HEK293 (cell line): ENCODE measurements around the gene DNTTIP2.
A peak's percentile ranks its signal among the peaks of the same experiment; 100 is the strongest.

ENCODE experiments used
- GLIS1 ChIP-seq: fragments of 450-650 bp; formaldehyde crosslinking; IDR thresholded peaks from 2 replicates; pipeline ENCODE4 v1.5.1; 2016; ENCODE audit warnings: missing biosample characterization, missing genetic modification characterization
- MEIS1 ChIP-seq: sonication (generic); formaldehyde crosslinking; IDR thresholded peaks from 2 replicates; pipeline ENCODE4 v1.8.1; 2022; ENCODE audit warnings: missing genetic modification reagents, mild to moderate bottlenecking, borderline replicate concordance
- SP3 ChIP-seq: fragments of 450-650 bp; formaldehyde crosslinking; IDR thresholded peaks from 2 replicates; pipeline ENCODE4 v1.5.1; 2016; ENCODE audit warnings: missing biosample characterization, missing genetic modification characterization
- TCF7L2 ChIP-seq: IDR thresholded peaks from 2 replicates; pipeline ENCODE4 v1.6.1; 2011; ENCODE audit warnings: low read depth, mild to moderate bottlenecking, inconsistent platforms, low read length, moderate library complexity, borderline replicate concordance
- TRIM28 ChIP-seq: IDR thresholded peaks from 2 replicates; pipeline ENCODE4 v1.6.1; 2011; ENCODE audit warnings: low read length, control low read depth, borderline replicate concordance
- WT1 ChIP-seq: fragments of 450-650 bp; formaldehyde crosslinking; IDR thresholded peaks from 2 replicates; pipeline ENCODE4 v1.5.1; 2016; ENCODE audit warnings: missing biosample characterization, missing genetic modification characterization
- YY1 ChIP-seq: fragments of 450-650 bp; formaldehyde crosslinking; IDR thresholded peaks from 2 replicates; pipeline ENCODE4 v1.5.1; 2018; ENCODE audit warnings: missing biosample characterization, missing genetic modification characterization
- ZFP69B ChIP-seq: fragments of 450-650 bp; formaldehyde crosslinking; IDR thresholded peaks from 2 replicates; pipeline ENCODE4 v1.5.1; 2016; ENCODE audit warnings: missing biosample characterization, missing genetic modification characterization
- ZNF132 ChIP-seq: fragments of 450-650 bp; formaldehyde crosslinking; IDR thresholded peaks from 2 replicates; pipeline ENCODE4 v1.5.1; 2017; ENCODE audit warnings: missing biosample characterization, missing genetic modification characterization, borderline replicate concordance
- ZNF146 ChIP-seq: fragments of 450-650 bp; formaldehyde crosslinking; IDR thresholded peaks from 2 replicates; pipeline ENCODE4 v1.5.1; 2016; ENCODE audit warnings: missing biosample characterization, missing genetic modification characterization
- ZNF157 ChIP-seq: fragments of 450-650 bp; formaldehyde crosslinking; IDR thresholded peaks from 2 replicates; pipeline ENCODE4 v1.5.1; 2016; ENCODE audit warnings: missing biosample characterization, missing genetic modification characterization
- ZNF211 ChIP-seq: fragments of 450-650 bp; formaldehyde crosslinking; IDR thresholded peaks from 2 replicates; pipeline ENCODE4 v1.5.1; 2016; ENCODE audit warnings: low read depth, missing biosample characterization, missing genetic modification characterization
- ZNF23 ChIP-seq: fragments of 450-650 bp; formaldehyde crosslinking; IDR thresholded peaks from 2 replicates; pipeline ENCODE4 v1.5.1; 2016; ENCODE audit warnings: missing biosample characterization, missing genetic modification characterization, borderline replicate concordance
- ZNF274 ChIP-seq, 2 experiments: fragments of 200-500 bp in 1 of 2; fragments of 450-650 bp in 1 of 2; sonication (Bioruptor generic) in 1 of 2; formaldehyde crosslinking in 1 of 2; IDR thresholded peaks; 2 replicates each; pipeline versions ENCODE4 v1.5.1 to v1.6.1; 2014 to 2016; ENCODE audit warnings: borderline replicate concordance in 1 of 2, inconsistent platforms in 1 of 2, low read length in 1 of 2, missing biosample characterization in 1 of 2, missing genetic modification characterization in 1 of 2
- ZNF302 ChIP-seq: fragments of 450-650 bp; formaldehyde crosslinking; IDR thresholded peaks from 2 replicates; pipeline ENCODE4 v1.5.1; 2016; ENCODE audit warnings: missing biosample characterization, missing genetic modification characterization, low read depth
- ZNF350 ChIP-seq: fragments of 450-650 bp; formaldehyde crosslinking; IDR thresholded peaks from 2 replicates; pipeline ENCODE4 v1.5.0; 2017; ENCODE audit warnings: missing biosample characterization, mild to moderate bottlenecking, missing genetic modification characterization
- ZNF37A ChIP-seq: fragments of 450-650 bp; IDR thresholded peaks from 2 replicates; pipeline ENCODE4 v1.5.1; 2018; ENCODE audit warnings: missing biosample characterization, missing genetic modification characterization
- ZNF391 ChIP-seq: fragments of 450-650 bp; formaldehyde crosslinking; IDR thresholded peaks from 2 replicates; pipeline ENCODE4 v1.5.1; 2016; ENCODE audit warnings: low read depth, missing biosample characterization, missing genetic modification characterization, borderline replicate concordance
- ZNF423 ChIP-seq: fragments of 450-650 bp; formaldehyde crosslinking; IDR thresholded peaks from 2 replicates; pipeline ENCODE4 v1.5.1; 2016; ENCODE audit warnings: missing biosample characterization, missing genetic modification characterization
- ZNF433 ChIP-seq: fragments of 450-650 bp; formaldehyde crosslinking; IDR thresholded peaks from 2 replicates; pipeline ENCODE4 v1.5.1; 2016; ENCODE audit warnings: missing biosample characterization, missing genetic modification characterization, low read depth
- ZNF555 ChIP-seq: fragments of 450-650 bp; formaldehyde crosslinking; conservative IDR thresholded peaks from 2 replicates; pipeline ENCODE4 v1.5.1; 2017; ENCODE audit warnings: missing biosample characterization, mild to moderate bottlenecking, missing genetic modification characterization, inconsistent platforms
- ZNF571 ChIP-seq: fragments of 450-650 bp; formaldehyde crosslinking; IDR thresholded peaks from 2 replicates; pipeline ENCODE4 v1.5.0; 2017; ENCODE audit warnings: missing biosample characterization, missing genetic modification characterization
- ZNF629 ChIP-seq: fragments of 450-650 bp; formaldehyde crosslinking; IDR thresholded peaks from 2 replicates; pipeline ENCODE4 v1.5.1; 2017; ENCODE audit warnings: missing biosample characterization, missing genetic modification characterization
- ZSCAN23 ChIP-seq: fragments of 450-650 bp; formaldehyde crosslinking; IDR thresholded peaks from 2 replicates; pipeline ENCODE4 v1.5.1; 2016; ENCODE audit warnings: missing biosample characterization, missing genetic modification characterization
- TF ChIP-seq, protein P1 (sequence below): fragments of 450-650 bp; formaldehyde crosslinking; IDR thresholded peaks from 2 replicates; pipeline ENCODE4 v1.5.1; 2016; ENCODE audit warnings: missing biosample characterization, missing genetic modification characterization
- TF ChIP-seq, protein P2 (sequence below): fragments of 450-650 bp; formaldehyde crosslinking; IDR thresholded peaks from 2 replicates; pipeline ENCODE4 v1.5.1; 2016; ENCODE audit warnings: missing biosample characterization, missing genetic modification characterization
- TF ChIP-seq, protein P3 (sequence below): fragments of 450-650 bp; formaldehyde crosslinking; conservative IDR thresholded peaks from 2 replicates; pipeline ENCODE4 v1.5.1; 2016; ENCODE audit warnings: low read depth, missing biosample characterization, missing genetic modification characterization
- TF ChIP-seq, protein P4 (sequence below): fragments of 450-650 bp; formaldehyde crosslinking; IDR thresholded peaks from 2 replicates; pipeline ENCODE4 v1.5.1; 2016; ENCODE audit warnings: missing biosample characterization, missing genetic modification characterization
- TF ChIP-seq, protein P5 (sequence below): fragments of 450-650 bp; formaldehyde crosslinking; IDR thresholded peaks from 2 replicates; pipeline ENCODE4 v1.5.1; 2017; ENCODE audit warnings: missing biosample characterization, missing genetic modification characterization
- TF ChIP-seq, protein P6 (sequence below): fragments of 450-650 bp; formaldehyde crosslinking; IDR thresholded peaks from 2 replicates; pipeline ENCODE4 v1.5.1; 2016; ENCODE audit warnings: missing biosample characterization, missing genetic modification characterization

The DNTTIP2 gene

DNA sequence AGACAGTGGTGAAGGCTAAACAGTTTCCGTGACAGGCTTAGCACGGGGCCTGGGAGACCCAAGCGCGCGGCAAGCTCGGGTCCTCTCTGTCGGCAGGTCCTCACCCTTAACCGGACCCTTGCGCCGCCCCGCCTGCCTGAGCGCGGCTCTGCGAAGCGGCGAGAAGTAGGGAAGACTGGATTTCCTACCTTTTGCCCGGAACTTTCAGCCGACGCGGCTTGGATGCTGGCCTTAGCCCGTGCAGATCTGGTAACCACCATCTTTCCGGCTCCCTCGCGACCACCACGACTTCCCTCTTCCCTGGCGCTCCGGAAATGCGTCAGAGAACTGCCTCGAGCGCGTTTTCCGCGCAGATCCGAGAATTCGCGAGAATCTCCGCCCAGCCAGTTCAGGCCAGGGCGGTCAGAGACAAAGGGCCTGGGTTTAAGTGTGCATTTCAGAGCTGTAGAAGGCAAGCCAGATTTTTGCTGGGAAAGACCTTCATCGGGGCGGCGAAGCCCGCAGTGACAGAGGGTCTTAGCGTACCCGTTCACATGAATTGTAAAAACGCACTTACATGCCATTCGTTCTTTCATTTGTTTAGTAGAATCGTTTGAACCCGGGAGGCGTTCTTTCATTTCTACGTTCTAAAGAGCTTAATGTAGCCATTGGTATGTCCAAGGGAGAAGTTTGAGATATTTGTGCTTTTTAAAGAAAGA lies at the start of gene DNTTIP2 (continued):
- TF ChIP-seq ZNF391 (tag by site-specific recombination): no peak
- TF ChIP-seq ZNF350 (tag by site-specific recombination): no peak
- TF ChIP-seq, protein P1, sequence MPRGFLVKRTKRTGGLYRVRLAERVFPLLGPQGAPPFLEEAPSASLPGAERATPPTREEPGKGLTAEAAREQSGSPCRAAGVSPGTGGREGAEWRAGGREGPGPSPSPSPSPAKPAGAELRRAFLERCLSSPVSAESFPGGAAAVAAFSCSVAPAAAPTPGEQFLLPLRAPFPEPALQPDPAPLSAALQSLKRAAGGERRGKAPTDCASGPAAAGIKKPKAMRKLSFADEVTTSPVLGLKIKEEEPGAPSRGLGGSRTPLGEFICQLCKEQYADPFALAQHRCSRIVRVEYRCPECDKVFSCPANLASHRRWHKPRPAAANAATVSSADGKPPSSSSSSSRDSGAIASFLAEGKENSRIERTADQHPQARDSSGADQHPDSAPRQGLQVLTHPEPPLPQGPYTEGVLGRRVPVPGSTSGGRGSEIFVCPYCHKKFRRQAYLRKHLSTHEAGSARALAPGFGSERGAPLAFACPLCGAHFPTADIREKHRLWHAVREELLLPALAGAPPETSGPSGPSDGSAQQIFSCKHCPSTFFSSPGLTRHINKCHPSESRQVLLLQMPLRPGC (tag by site-specific recombination): peak; percentile 63; the same call in 1 of the 2 replicates
- TF ChIP-seq, protein P2, sequence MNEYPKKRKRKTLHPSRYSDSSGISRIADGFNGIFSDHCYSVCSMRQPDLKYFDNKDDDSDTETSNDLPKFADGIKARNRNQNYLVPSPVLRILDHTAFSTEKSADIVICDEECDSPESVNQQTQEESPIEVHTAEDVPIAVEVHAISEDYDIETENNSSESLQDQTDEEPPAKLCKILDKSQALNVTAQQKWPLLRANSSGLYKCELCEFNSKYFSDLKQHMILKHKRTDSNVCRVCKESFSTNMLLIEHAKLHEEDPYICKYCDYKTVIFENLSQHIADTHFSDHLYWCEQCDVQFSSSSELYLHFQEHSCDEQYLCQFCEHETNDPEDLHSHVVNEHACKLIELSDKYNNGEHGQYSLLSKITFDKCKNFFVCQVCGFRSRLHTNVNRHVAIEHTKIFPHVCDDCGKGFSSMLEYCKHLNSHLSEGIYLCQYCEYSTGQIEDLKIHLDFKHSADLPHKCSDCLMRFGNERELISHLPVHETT (tag by site-specific recombination): no peak; the same call in 1 of the 2 replicates
- no peak for TF ChIP-seq ZNF37A
- no peak for TF ChIP-seq ZNF132
- TF ChIP-seq MEIS1 (CRISPR knock-in tag): no peak
- TF ChIP-seq ZNF433 (tag by site-specific recombination): no peak
- no peak for TF ChIP-seq ZNF157 (tag by site-specific recombination)
- TF ChIP-seq ZNF23 (tag by site-specific recombination): no peak
- TF ChIP-seq ZNF629: peak; percentile 97
- TF ChIP-seq, protein P3, sequence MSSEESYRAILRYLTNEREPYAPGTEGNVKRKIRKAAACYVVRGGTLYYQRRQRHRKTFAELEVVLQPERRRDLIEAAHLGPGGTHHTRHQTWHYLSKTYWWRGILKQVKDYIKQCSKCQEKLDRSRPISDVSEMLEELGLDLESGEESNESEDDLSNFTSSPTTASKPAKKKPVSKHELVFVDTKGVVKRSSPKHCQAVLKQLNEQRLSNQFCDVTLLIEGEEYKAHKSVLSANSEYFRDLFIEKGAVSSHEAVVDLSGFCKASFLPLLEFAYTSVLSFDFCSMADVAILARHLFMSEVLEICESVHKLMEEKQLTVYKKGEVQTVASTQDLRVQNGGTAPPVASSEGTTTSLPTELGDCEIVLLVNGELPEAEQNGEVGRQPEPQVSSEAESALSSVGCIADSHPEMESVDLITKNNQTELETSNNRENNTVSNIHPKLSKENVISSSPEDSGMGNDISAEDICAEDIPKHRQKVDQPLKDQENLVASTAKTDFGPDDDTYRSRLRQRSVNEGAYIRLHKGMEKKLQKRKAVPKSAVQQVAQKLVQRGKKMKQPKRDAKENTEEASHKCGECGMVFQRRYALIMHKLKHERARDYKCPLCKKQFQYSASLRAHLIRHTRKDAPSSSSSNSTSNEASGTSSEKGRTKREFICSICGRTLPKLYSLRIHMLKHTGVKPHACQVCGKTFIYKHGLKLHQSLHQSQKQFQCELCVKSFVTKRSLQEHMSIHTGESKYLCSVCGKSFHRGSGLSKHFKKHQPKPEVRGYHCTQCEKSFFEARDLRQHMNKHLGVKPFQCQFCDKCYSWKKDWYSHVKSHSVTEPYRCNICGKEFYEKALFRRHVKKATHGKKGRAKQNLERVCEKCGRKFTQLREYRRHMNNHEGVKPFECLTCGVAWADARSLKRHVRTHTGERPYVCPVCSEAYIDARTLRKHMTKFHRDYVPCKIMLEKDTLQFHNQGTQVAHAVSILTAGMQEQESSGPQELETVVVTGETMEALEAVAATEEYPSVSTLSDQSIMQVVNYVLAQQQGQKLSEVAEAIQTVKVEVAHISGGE (tag by site-specific recombination): peak; percentile 85
- peak; percentile 90 for TF ChIP-seq YY1
- TF ChIP-seq, protein P4, sequence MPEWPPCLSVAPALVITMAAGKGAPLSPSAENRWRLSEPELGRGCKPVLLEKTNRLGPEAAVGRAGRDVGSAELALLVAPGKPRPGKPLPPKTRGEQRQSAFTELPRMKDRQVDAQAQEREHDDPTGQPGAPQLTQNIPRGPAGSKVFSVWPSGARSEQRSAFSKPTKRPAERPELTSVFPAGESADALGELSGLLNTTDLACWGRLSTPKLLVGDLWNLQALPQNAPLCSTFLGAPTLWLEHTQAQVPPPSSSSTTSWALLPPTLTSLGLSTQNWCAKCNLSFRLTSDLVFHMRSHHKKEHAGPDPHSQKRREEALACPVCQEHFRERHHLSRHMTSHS (tag by site-specific recombination): no peak
- TF ChIP-seq, protein P5, sequence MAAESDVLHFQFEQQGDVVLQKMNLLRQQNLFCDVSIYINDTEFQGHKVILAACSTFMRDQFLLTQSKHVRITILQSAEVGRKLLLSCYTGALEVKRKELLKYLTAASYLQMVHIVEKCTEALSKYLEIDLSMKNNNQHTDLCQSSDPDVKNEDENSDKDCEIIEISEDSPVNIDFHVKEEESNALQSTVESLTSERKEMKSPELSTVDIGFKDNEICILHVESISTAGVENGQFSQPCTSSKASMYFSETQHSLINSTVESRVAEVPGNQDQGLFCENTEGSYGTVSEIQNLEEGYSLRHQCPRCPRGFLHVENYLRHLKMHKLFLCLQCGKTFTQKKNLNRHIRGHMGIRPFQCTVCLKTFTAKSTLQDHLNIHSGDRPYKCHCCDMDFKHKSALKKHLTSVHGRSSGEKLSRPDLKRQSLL (tag by site-specific recombination): no peak
- no peak for TF ChIP-seq ZSCAN23 (tag by site-specific recombination)
- TF ChIP-seq SP3 (tag by site-specific recombination): peak; percentile 68
- TF ChIP-seq ZNF555 (tag by site-specific recombination): no peak
- TF ChIP-seq ZNF211: no peak
- peak; percentile 35; the same call in 1 of the 2 replicates for TF ChIP-seq GLIS1 (tag by site-specific recombination)
- TF ChIP-seq, protein P6, sequence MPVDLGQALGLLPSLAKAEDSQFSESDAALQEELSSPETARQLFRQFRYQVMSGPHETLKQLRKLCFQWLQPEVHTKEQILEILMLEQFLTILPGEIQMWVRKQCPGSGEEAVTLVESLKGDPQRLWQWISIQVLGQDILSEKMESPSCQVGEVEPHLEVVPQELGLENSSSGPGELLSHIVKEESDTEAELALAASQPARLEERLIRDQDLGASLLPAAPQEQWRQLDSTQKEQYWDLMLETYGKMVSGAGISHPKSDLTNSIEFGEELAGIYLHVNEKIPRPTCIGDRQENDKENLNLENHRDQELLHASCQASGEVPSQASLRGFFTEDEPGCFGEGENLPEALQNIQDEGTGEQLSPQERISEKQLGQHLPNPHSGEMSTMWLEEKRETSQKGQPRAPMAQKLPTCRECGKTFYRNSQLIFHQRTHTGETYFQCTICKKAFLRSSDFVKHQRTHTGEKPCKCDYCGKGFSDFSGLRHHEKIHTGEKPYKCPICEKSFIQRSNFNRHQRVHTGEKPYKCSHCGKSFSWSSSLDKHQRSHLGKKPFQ: 0 out of 2 replicates have a peak, but pooled peaks have one; percentile 20
- TF ChIP-seq TRIM28: peak; percentile 66; the same call in 1 of the 2 replicates
- TF ChIP-seq WT1 (tag by site-specific recombination): peak; percentile 6; the same call in 1 of the 2 replicates
- TF ChIP-seq ZNF274 (IDR thresholded peaks at IDR 0.05; ENCODE audit: low read length): no peak
- TF ChIP-seq ZNF274 (tag by site-specific recombination; IDR thresholded peaks at IDR 0.05; ENCODE audit: borderline replicate concordance): no peak
- no peak; the same call in 1 of the 2 replicates for TF ChIP-seq ZNF146 (tag by site-specific recombination)
- no peak for TF ChIP-seq TCF7L2
- no peak for TF ChIP-seq ZFP69B (tag by site-specific recombination)
- TF ChIP-seq ZNF571 (tag by site-specific recombination): no peak
- TF ChIP-seq ZNF302: no peak
- TF ChIP-seq ZNF423 (tag by site-specific recombination): no peak
